Measurements from ENCODE around the gene EFTUD2.
A peak's percentile ranks its signal among the peaks of the same experiment; 100 is the strongest.
"Not testable (repeated sequence)": the region's sequence is repeated elsewhere in the genome, so short reads cannot be mapped to it uniquely, and the experiment has no call there.

The EFTUD2 gene

GRCh38 chr17:44899074-44899782, at the start of gene EFTUD2:
Gene EFTUD2 (minus strand): TSS chr17:44899445. CDS start chr17:44894521, 4,924 bp downstream.
- Histone ChIP-seq H3K4me3 (ENCODE audit: low read depth in 1 of 2, low read length in 2 of 2) (peak within 1 kb of the TSS; percentile 91 to 99), H3K4me1 (ENCODE audit: control insufficient read depth in 1 of 2, insufficient read depth in 2 of 2, low read length in 2 of 2) (peaks cover 11 to 25% of the 10 kb centered on the region in 2 donors), H3K36me3 (ENCODE audit: control insufficient read depth in 1 of 2, insufficient read depth in 2 of 2, low read length in 2 of 2) (peaks cover 0 to 4% of the 10 kb centered on the region in 2 donors), H3K27ac (ENCODE audit: low read length) (peak within 1 kb of the TSS; percentile 95), H3K27me3 (ENCODE audit: low read depth, low read length) (no peaks in the 10 kb centered on the region), H3K9me3 (ENCODE audit: control insufficient read depth in 1 of 2, low read length in 2 of 2) (no peaks in the 10 kb centered on the region)

DNA sequence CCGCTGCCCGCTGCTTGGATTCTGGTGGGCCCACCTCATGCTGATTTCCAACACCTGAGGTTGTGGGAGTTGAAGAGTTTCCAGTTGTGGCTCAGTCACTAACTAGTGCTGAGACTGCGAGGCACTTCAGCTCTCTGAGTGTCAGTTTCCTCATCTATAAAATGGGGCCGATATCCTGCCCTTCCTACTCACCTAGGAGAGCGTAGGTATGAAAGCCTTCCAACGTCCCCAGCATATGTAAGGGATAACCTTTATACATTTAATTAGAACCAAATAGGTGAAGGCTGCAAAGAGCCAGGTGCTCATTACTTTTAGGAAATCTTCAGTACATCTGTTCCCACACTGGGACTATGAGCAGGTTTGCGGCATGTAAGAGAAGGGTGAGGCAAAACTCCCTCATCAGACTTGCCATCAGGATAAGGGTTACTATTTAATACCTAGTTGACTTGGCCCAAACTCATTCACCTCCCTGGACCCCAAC, 49.1 kb upstream of the EFTUD2 start:
- no peaks in the 10 kb centered on the region for H3K27me3 ChIP-seq (ENCODE audit: low read depth, low read length)
- H3K4me1 ChIP-seq (ENCODE audit: control insufficient read depth in 1 of 2, insufficient read depth in 2 of 2, low read length in 2 of 2), result peaks cover 0 to 10% of the 10 kb centered on the region in 2 donors
- no peaks in the 10 kb centered on the region for H3K36me3 ChIP-seq (ENCODE audit: control insufficient read depth in 1 of 2, insufficient read depth in 2 of 2, low read length in 2 of 2)
- H3K27ac ChIP-seq (ENCODE audit: low read length), result no peak overlapping the region
- no peaks in the 10 kb centered on the region for H3K9me3 ChIP-seq (ENCODE audit: control insufficient read depth in 1 of 2, low read length in 2 of 2)
- H3K4me3 ChIP-seq (ENCODE audit: low read depth in 1 of 2, low read length in 2 of 2), result peak overlapping the region; percentile 74 to 80

DNA sequence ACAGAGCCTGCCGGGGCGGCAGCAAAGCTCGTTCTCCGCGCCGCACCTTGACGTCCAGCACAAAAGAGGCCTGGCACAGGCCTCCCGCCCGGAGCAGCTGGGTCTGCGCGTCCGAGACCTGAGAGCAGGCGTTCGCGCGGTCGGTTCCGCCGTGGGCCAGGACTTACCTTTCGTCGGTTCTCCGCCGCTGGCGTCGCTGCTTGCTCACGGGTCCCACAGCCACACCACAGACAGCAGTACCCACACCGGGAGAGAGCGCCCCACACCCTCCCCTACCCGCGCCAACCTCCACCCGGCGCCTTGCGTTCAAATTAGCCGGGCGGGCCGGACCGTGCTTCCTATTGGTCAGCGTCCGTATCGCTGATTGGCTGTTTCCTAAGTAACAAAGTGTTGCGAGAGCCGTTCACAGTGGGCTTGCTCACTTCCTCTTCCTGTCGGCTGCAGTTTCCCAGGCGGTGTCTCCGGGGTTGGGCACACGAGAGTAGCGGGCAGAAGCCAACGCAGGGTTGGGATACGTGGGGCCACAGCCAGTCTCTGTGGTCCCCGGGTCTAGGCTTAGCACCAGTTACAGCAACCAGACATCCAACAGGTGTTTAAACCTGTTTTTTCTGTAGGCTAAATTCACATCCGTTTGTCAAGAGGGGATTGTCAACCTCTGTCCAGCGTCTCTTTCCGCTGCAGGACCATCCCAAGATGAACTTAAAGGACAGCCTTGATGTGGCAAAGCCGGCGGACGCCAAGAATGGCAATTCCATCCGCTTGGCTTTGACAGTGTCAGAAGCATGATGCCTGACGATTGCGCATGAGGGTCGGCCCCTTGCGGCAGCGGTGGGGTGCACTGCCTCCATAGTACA, 48.4 kb upstream of the EFTUD2 start, which contains the start of gene KIF18B:
KIF18B (minus strand) TSS at position 313 of the 854 bp plus-strand sequence. CDS start 11,429 bp downstream, outside the sequence.
- Histone ChIP-seq H3K4me3 (ENCODE audit: low read depth in 1 of 2, low read length in 2 of 2) (peak within 1 kb of the TSS; percentile 74 to 80), H3K36me3 (ENCODE audit: control insufficient read depth in 1 of 2, insufficient read depth in 2 of 2, low read length in 2 of 2) (no peaks in the 10 kb centered on the region), H3K9me3 (ENCODE audit: control insufficient read depth in 1 of 2, low read length in 2 of 2) (no peaks in the 10 kb centered on the region), H3K27ac (ENCODE audit: low read length) (peak within 1 kb of the TSS; percentile 24), H3K27me3 (ENCODE audit: low read depth, low read length) (no peaks in the 10 kb centered on the region), H3K4me1 (ENCODE audit: control insufficient read depth in 1 of 2, insufficient read depth in 2 of 2, low read length in 2 of 2) (peaks cover 0 to 10% of the 10 kb centered on the region in 2 donors)

DNA sequence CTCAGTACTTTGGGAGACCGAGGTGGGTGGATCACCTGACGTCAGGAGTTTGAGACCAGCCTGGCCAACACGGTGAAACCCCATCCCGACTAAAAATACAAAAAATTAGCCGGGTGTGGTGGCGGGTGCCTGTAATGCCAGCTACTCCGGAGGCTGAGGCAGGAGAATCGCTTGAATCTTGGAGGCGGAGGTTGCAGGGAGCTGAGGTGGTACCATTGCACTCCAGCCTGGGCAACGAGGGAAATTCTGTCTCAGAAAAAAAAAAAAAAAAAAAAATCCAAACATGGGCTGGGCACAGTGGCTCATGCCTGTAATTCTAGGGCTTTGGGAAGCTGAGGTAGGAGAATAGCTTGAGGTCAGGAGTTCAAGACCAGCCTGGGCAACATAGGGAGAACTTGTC, 46.4 kb upstream of the EFTUD2 start:
- not testable (repeated sequence) for H3K4me3 ChIP-seq (ENCODE audit: low read depth in 1 of 2, low read length in 2 of 2); H3K9me3 ChIP-seq (ENCODE audit: control insufficient read depth in 1 of 2, low read length in 2 of 2); H3K36me3 ChIP-seq (ENCODE audit: control insufficient read depth in 1 of 2, insufficient read depth in 2 of 2, low read length in 2 of 2); H3K4me1 ChIP-seq (ENCODE audit: control insufficient read depth in 1 of 2, insufficient read depth in 2 of 2, low read length in 2 of 2); H3K27me3 ChIP-seq (ENCODE audit: low read depth, low read length); H3K27ac ChIP-seq (ENCODE audit: low read length)

- H3K9me3 ChIP-seq (ENCODE audit: control insufficient read depth in 1 of 2, low read length in 2 of 2), result no peaks in the 10 kb centered on the region
- peaks cover 0 to 5% of the 10 kb centered on the region in 2 donors for H3K4me1 ChIP-seq (ENCODE audit: control insufficient read depth in 1 of 2, insufficient read depth in 2 of 2, low read length in 2 of 2)
- H3K4me3 ChIP-seq (ENCODE audit: low read depth in 1 of 2, low read length in 2 of 2), result no peak overlapping the region
- H3K36me3 ChIP-seq (ENCODE audit: control insufficient read depth in 1 of 2, insufficient read depth in 2 of 2, low read length in 2 of 2), result no peaks in the 10 kb centered on the region
- no peaks in the 10 kb centered on the region for H3K27me3 ChIP-seq (ENCODE audit: low read depth, low read length)
- H3K27ac ChIP-seq (ENCODE audit: low read length), result no peak overlapping the region
Observed at GRCh38 chr17:44942456-44942855, 43.2 kb upstream of the EFTUD2 start.

DNA sequence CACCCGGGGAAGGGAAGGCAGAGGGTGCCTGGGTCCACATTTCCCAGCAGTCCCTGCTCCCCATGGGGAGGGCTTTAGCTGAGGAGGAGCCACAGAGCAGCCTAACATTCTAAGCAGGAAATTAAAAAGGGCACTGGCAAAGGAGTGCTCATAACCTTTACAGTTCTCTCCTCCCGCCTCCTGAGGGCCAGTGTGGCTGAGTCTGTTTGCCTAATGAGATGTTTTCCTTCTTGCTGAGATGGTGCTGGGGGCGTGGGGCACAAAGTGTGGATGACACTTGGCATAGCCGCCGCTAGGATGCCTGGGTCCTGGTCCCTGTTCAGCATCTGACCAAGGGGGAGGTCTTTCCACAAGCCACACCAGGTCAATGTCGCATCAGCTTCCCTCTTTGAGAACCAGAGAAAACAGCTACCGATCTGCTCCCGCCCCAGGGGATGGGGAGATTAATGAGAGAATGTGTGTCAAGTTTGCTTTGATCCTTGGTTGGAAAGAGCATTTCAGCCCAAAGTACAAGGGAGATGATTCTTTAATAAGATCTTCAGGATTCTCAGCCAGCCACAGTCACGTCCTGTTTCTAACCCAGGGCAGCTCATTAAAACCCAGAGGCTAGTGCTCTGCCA, 42.6 kb upstream of the EFTUD2 start:
- Histone ChIP-seq H3K9me3 (ENCODE audit: control insufficient read depth in 1 of 2, low read length in 2 of 2) (no peaks in the 10 kb centered on the region), H3K4me3 (ENCODE audit: low read depth in 1 of 2, low read length in 2 of 2) (no peak overlapping the region), H3K4me1 (ENCODE audit: control insufficient read depth in 1 of 2, insufficient read depth in 2 of 2, low read length in 2 of 2) (no peaks in the 10 kb centered on the region), H3K27ac (ENCODE audit: low read length) (no peak overlapping the region), H3K27me3 (ENCODE audit: low read depth, low read length) (no peaks in the 10 kb centered on the region), H3K36me3 (ENCODE audit: control insufficient read depth in 1 of 2, insufficient read depth in 2 of 2, low read length in 2 of 2) (no peaks in the 10 kb centered on the region)

GRCh38 chr17:44940768-44941167, 41.5 kb upstream of the EFTUD2 start:
- Histone ChIP-seq H3K36me3 (ENCODE audit: control insufficient read depth in 1 of 2, insufficient read depth in 2 of 2, low read length in 2 of 2) (no peaks in the 10 kb centered on the region), H3K27me3 (ENCODE audit: low read depth, low read length) (no peaks in the 10 kb centered on the region), H3K4me3 (ENCODE audit: low read depth in 1 of 2, low read length in 2 of 2) (no peak overlapping the region)

DNA sequence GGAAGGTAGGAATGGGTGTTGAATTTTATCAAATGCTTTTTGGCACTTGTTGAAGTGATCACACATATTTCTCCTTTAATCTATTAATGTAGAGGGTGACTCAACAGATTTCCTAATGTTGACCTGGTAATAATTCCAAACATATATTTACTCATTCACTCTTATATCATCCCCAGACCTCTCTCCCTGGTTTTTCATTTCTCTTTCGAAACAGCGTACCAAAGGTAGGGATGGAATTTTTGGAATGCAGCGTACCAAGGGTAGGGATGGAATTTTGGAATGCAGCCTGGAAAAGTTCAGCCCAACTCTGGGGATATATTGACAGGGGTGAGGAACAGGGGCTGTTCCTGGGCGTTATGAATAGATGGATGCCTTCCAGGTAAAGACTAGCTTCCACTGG, 41.1 kb upstream of the EFTUD2 start:
- Histone ChIP-seq H3K27ac (ENCODE audit: low read length) (no peak overlapping the region), H3K36me3 (ENCODE audit: control insufficient read depth in 1 of 2, insufficient read depth in 2 of 2, low read length in 2 of 2) (no peaks in the 10 kb centered on the region), H3K4me1 (ENCODE audit: control insufficient read depth in 1 of 2, insufficient read depth in 2 of 2, low read length in 2 of 2) (no peaks in the 10 kb centered on the region), H3K9me3 (ENCODE audit: control insufficient read depth in 1 of 2, low read length in 2 of 2) (no peaks in the 10 kb centered on the region), H3K4me3 (ENCODE audit: low read depth in 1 of 2, low read length in 2 of 2) (no peak overlapping the region), H3K27me3 (ENCODE audit: low read depth, low read length) (no peaks in the 10 kb centered on the region)

More at GRCh38 chr17:44940768-44941167, 41.5 kb upstream of the EFTUD2 start:
- Histone ChIP-seq H3K27ac (ENCODE audit: low read length) (no peak overlapping the region), H3K4me1 (ENCODE audit: control insufficient read depth in 1 of 2, insufficient read depth in 2 of 2, low read length in 2 of 2) (no peaks in the 10 kb centered on the region), H3K9me3 (ENCODE audit: control insufficient read depth in 1 of 2, low read length in 2 of 2) (no peaks in the 10 kb centered on the region)

- Histone ChIP-seq H3K4me1 (ENCODE audit: control insufficient read depth in 1 of 2, insufficient read depth in 2 of 2, low read length in 2 of 2) (no peaks in the 10 kb centered on the region), H3K9me3 (ENCODE audit: control insufficient read depth in 1 of 2, low read length in 2 of 2) (no peaks in the 10 kb centered on the region), H3K36me3 (ENCODE audit: control insufficient read depth in 1 of 2, insufficient read depth in 2 of 2, low read length in 2 of 2) (no peaks in the 10 kb centered on the region), H3K4me3 (ENCODE audit: low read depth in 1 of 2, low read length in 2 of 2) (no peak overlapping the region), H3K27me3 (ENCODE audit: low read depth, low read length) (no peaks in the 10 kb centered on the region), H3K27ac (ENCODE audit: low read length) (no peak overlapping the region)
Observed at GRCh38 chr17:44935116-44935515, 35.9 kb upstream of the EFTUD2 start.

- H3K4me3 ChIP-seq (ENCODE audit: low read depth in 1 of 2, low read length in 2 of 2), result no peak overlapping the region
- no peaks in the 10 kb centered on the region for H3K4me1 ChIP-seq (ENCODE audit: control insufficient read depth in 1 of 2, insufficient read depth in 2 of 2, low read length in 2 of 2)
- H3K36me3 ChIP-seq (ENCODE audit: control insufficient read depth in 1 of 2, insufficient read depth in 2 of 2, low read length in 2 of 2), result no peaks in the 10 kb centered on the region
- H3K27me3 ChIP-seq (ENCODE audit: low read depth, low read length), result no peaks in the 10 kb centered on the region
- no peak overlapping the region for H3K27ac ChIP-seq (ENCODE audit: low read length)
- no peaks in the 10 kb centered on the region for H3K9me3 ChIP-seq (ENCODE audit: control insufficient read depth in 1 of 2, low read length in 2 of 2)
Observed at GRCh38 chr17:44934745-44935105, 35.5 kb upstream of the EFTUD2 start.
